ENCODE measurements around the gene AVPR2.

The AVPR2 gene

GRCh38 chrX:153903991-153904957 lies at the start of gene AVPR2:
TSS of gene AVPR2 (plus strand) at chrX:153904673. CDS start at chrX:153905146, 473 bp downstream.
- DNase-seq (ENCODE audit: low read depth in 2 of 2) = no peak

DNA sequence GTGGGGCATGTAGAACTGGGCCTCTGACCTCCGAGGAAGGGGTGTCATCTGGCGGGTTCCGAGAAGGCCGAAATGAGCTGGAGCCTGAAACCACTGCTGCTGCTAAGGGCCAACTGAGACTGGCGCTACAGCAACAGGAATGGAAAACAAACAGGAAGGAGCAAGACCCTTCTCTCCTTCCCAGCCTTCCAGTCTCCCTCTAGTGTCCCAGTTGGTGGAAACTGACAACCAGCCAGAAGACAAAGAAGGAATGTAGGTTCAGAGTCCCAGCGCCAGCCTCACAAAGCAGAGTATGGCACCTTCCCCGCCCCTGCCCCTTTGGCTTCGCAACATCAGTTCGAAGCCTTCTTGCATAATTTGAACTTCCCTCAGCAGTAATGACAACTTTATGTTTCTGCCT lies 49.8 kb upstream of the AVPR2 start:
- DNase-seq (ENCODE audit: low read depth in 2 of 2) = no peak

GRCh38 chrX:153857348-153857903 lies 47.0 kb upstream of the AVPR2 start:
- DNase-seq (ENCODE audit: low read depth in 2 of 2) = no peak

DNA sequence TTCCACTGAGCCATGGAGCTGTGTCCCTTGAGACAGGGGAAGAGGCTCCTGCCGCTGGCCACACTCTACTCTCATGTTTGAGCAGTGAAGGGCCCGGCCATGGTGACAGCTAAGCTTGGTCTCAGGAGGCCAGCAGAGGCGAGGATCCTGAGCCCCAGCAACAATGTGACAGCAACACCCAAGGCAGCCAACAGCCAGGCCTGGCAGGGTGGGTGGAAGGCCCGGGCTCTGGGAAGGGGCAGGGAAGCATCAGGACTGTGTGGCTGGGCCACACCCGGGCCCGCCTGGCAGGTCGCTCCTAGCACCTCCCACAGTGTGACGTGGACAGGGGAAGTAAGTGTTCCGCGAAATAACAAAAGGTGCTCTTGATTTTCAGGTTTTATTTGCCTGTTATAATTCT lies 43.3 kb upstream of the AVPR2 start:
- DNase-seq (ENCODE audit: low read depth in 2 of 2) = no peak

DNA sequence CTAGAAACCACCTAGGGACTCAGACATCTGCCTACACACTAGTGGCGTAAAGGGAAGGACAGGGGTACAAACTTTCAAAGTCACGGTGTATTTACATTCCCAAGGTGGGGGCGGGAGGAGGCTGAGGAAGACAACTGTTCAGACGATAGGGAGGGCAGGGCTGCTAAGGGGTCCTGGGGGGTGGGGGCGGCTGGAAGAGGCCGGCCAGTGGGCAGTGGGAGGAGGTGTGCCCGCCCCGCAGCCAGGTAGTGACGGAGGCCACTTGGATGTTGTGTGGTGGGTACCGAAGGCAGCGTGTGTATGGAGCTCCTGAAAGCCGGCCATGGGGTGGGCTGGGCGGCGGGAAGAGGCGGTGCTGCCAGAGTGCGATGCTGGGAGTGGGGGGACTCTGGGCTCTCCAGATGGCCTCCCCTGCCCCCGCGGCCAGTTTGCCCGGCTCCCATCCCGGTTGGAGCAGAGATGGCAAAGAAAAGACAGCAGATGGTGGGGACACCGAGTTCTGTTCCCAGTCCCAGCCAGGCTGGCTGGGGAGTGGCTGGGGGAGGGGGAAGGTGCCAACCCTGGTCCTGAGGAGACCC lies 42.7 kb upstream of the AVPR2 start:
- no peak for DNase-seq (ENCODE audit: low read depth in 2 of 2)

GRCh38 chrX:153862369-153863250 lies 41.9 kb upstream of the AVPR2 start:
- no peak for DNase-seq (ENCODE audit: low read depth in 2 of 2)

- no peak for DNase-seq (ENCODE audit: low read depth in 2 of 2)
Observed at GRCh38 chrX:153863251-153863991, 41.1 kb upstream of the AVPR2 start.

- DNase-seq (ENCODE audit: low read depth in 2 of 2) = no peak
Observed at GRCh38 chrX:153864101-153864500, 40.4 kb upstream of the AVPR2 start.

GRCh38 chrX:153864561-153865320 lies 39.7 kb upstream of the AVPR2 start:
- DNase-seq (ENCODE audit: low read depth in 2 of 2) = no peak

DNA sequence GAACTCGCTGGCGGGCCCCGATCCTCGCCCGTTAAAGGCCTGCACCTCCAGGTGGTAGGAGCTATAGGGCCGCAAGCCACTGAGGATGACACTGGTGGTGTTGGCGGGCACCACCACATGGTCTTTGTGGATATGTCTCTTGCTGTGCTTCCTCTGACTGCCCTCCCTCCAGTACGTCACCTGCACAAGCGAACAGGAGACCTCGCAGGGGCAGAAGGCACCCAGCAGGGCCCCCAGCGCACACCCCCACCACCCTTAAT lies 39.2 kb upstream of the AVPR2 start:
- no peak for DNase-seq (ENCODE audit: low read depth in 2 of 2)

DNA sequence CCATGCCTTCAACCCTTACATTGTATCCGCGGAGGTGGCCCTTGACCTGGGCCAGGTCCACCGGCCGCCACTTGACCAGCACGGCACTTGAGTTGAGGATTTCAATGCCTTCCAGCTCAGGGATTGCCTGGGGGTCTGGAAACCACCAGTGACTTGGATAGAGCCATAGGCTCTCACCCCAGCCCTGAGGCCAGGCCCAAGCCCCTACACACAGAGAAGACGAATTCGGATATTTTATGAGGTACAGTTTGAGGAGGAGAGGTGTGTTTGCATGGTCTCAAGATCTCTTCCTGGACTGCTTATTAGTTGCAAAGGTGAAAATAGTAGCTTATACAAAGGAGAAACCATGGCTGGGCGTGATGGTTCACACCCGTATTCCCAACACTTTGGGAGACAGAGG lies 38.8 kb upstream of the AVPR2 start:
- no peak for DNase-seq (ENCODE audit: low read depth in 2 of 2)

DNA sequence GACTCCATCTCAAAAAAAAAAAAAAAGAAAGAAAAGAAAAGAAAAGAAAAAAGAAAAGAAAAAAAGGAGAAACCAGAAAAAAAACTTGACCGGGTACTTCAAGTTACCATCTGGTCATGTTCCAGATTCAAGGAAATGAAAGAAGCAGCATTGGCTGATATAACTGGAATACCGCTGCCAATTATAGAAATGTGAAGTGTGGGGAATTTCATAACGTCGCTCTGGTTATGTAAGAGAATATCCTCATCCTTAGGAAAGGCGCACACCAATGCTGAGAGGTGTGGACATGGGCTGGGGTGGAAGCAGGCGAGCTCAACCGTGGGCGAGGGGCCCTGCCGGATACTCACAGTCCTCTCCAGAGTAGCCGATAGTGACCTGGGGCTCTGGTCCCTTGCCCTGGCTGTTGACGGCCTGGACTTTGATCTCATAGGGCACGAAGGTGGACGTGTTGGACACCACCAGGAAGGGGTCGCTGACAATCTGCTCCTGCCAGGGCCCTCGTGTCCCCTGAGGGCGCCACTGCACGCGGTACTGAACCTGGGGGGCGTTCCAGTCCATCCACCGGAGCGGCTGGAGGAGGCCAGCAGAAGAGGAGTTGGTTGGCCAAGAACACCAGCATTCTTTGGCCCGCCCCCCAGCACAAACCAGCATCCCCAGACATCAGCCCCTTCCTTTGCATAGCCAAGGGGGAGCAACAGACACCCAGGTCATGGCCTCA lies 38.0 kb upstream of the AVPR2 start:
- DNase-seq (ENCODE audit: low read depth in 2 of 2) = no peak

- DNase-seq (ENCODE audit: low read depth in 2 of 2) = no peak
Observed at GRCh38 chrX:153867139-153867538, 37.3 kb upstream of the AVPR2 start.

- no peak for DNase-seq (ENCODE audit: low read depth in 2 of 2)
Observed at GRCh38 chrX:153867671-153868070, 36.8 kb upstream of the AVPR2 start.

DNA sequence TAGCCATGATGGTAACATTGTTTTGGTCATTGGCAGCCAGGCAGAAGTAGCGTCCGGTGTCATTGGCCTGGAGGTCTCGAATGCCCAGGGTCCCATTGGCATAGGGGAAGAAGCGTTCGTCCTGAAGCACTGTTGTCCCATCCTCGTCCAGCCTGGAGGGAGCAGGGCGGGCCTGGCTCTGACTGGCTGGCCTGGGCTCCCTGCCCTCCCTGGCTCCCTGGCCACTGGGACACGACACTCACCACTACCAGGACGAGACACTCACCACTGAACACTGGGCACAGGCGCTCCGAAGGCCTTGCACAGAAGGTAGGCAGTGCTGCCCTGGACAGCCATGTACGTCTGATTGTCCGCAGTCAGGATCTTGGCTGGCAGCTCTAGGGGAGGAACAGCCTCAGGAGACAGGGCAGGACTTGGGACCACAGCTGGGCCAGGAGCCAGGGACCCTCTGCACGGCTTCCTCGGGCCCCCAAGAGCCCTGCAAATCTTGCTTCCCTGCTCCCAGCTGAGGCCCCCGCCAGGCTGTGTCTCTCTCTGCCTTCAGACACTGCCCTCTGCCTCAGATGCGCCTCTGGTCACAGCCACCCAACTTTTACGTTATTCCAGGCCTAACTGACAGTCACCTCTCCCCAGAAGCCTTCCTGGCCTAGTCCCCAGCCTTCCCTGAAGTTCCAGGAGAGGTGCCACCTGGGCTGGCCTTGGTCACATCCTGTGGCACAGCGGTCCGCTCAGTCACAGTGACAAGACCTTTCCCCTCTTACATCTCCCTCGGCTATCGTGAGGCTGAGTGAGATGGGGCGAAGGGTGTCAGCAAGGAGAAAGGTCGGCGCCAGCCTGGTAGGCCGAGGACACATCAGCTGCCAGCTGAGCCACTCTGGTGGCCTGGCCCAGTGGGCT lies 35.6 kb upstream of the AVPR2 start:
- no peak for DNase-seq (ENCODE audit: low read depth in 2 of 2)

DNA sequence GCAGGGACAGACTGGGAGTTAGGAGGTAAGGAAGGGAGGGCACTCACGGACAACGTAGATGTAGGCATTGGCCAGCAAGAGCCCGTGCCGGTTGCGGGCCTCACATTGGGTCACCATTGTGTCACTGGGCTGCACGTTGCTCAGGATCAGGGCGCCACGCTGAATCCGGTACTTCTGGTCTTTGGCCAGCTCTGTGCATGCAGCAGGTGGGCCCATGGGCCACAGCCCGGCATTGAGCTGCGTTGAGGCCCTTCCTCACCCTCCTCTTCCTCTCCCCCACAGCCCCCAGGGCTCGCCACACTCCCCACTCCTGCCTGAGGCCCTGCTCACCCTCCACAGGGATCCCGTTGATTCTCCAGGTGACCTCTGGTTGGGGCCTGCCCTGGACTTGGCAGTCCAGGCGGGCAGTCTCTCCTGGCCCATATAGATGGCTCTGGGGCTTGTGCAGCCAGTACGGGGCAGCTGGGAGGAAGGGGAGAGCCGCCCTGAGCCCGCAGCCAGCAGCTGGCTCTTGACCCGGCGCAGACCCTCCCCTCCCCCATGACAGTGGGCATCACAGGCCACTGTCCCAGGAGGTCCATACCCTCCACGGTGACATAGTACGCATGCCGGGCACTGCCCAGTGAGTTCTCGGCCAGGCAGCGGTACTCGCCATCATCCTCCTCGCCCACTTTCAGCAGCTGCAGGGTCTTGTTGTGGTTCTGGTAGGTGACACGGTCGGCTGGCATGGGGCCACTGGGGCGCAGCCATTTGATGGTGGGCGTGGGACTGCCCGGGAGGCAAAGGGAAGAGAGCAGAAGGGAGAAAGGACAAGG lies 34.8 kb upstream of the AVPR2 start:
- DNase-seq (ENCODE audit: low read depth in 2 of 2) = no peak

DNA sequence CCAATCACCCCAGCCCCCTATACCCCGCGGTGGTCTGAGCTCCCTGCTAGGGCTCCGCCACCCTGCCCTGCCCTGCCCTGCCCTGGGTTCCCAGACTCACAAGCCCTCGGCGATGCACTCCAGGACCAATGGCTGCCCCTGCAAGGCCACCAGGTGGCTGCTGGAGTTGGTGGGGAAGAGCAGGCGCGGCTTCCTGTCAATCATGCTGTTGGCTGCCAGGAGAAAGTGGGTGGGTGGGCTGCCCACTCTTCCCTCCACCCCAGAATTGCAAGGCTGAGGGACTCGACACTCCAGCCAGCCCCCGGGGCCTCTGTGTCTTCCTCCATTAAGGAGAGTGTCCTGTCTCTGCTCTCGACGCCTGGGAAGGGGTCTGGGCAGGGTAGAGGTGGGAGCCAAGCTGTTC lies 34.2 kb upstream of the AVPR2 start:
- no peak for DNase-seq (ENCODE audit: low read depth in 2 of 2)

- DNase-seq (ENCODE audit: low read depth in 2 of 2) = no peak
Observed at GRCh38 chrX:153870791-153871360, 33.6 kb upstream of the AVPR2 start.
